Tibial artery (tissue), 4 donors: ENCODE results near the gene ABCC1.

Source experiments
- DNase-seq, 2 donors: peaks; one replicate each; pipeline ENCODE4 v3.0.0-alpha.2; 2019
- H3K27ac ChIP-seq, 2 donors: fragments of 200-600 bp; sonication (generic) in 1 of 2; 1 replicate in 1 of 2; 2 replicates in 1 of 2; pipeline ENCODE4 v1.5.1; 2018 to 2019; ENCODE audit warnings: mild to moderate bottlenecking in 1 of 2
- H3K27me3 ChIP-seq, 2 donors: fragments of 200-600 bp; sonication (generic) in 1 of 2; one replicate each; pipeline versions ENCODE4 v1.5.1 to v1.6.0; 2016 to 2019
- H3K36me3 ChIP-seq, 3 donors: fragments of 200-600 bp; sonication (generic) in 2 of 3; one replicate each; pipeline ENCODE4 v1.5.1; 2016 to 2019; ENCODE audit warnings: mild to moderate bottlenecking in 2 of 3
- H3K4me1 ChIP-seq, 4 donors: fragments of 200-600 bp; sonication (generic) in 2 of 4; 1 replicate in 3 of 4; 2 replicates in 1 of 4; pipeline ENCODE4 v1.5.1; 2016 to 2019
- H3K4me3 ChIP-seq, 2 donors: fragments of 200-600 bp; sonication (generic) in 1 of 2; 1 replicate in 1 of 2; 2 replicates in 1 of 2; pipeline ENCODE4 v1.5.1; 2018 to 2019; ENCODE audit warnings: mild to moderate bottlenecking in 2 of 2
- H3K9me3 ChIP-seq, 3 donors: fragments of 200-600 bp; sonication (generic) in 1 of 3; one replicate each; pipeline ENCODE4 v1.5.1; 2016 to 2019
- CTCF ChIP-seq, 2 experiments: fragments of 200-600 bp in 1 of 2; fragments of 450-650 bp in 1 of 2; IDR thresholded peaks; one replicate each; pipeline ENCODE4 v1.5.1; 2017 to 2019; ENCODE audit warnings: antibody characterized with exemption in 2 of 2, mild to moderate bottlenecking in 1 of 2, moderate library complexity in 1 of 2
- intact Hi-C: fragments of 100-400 bp; cut with DNase I; formaldehyde crosslinking; loops from one replicate; pipeline ENCODE4 v1.15.0; 2023; ENCODE audit warnings: low total_unique reads

The ABCC1 gene

DNA sequence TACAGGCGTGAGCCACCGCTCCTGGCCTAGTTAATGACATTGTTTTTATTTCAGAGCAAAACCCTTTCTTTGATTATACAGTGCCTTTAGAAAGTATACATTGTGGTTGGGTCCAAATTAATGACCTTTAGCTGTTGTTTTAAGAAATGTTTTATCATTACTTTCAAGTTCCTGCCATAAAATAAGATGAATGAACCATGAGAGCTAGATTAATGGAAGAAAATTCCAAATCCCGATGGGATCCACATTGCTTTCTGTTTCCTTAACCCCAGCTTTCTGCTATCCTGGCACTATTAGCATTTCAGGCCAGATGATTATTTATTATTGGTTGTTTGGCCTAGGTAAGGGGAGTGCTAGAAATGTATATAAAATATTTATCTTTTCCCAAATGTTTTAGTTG, 131.7 kb downstream of the ABCC1 start:
- Histone ChIP-seq H3K4me1 (peaks cover 0 to 6% (median under 1%) of the 10 kb centered on the region in 4 donors), H3K27ac (no peak overlapping the region)
- intact Hi-C loops = no loop called here

DNA sequence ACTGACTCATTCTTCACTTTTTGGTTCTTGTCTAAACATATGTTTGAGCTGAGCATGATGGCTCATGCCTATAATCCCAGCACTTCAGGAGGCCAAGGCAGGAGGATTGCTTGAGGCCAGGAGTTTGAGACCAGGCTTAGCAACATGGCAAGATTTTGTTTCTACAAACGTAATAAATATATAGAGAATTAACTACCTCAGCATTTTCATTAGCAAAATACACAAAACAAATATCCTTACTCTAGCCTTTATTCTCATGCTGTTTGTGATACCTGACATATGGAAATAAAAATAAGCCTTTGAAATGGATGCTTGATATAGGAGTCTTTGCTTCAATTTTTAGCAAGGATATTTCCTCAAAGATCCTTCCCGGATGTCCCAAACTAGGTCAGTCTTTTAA, 132.8 kb downstream of the ABCC1 start:
- H3K36me3 ChIP-seq = peaks cover 61 to 90% (median 65%) of the 10 kb centered on the region in 3 donors
- H3K4me3 ChIP-seq = no peak overlapping the region
- peaks cover 0 to 17% (median 6%) of the 10 kb centered on the region in 4 donors for H3K4me1 ChIP-seq
- H3K27ac ChIP-seq = no peak overlapping the region
- TF ChIP-seq CTCF (IDR thresholded peaks at IDR 0.05) = no peak
- intact Hi-C loops = no loop called here
- no peak for DNase-seq
- H3K27me3 ChIP-seq = no peaks in the 10 kb centered on the region
- H3K9me3 ChIP-seq = peaks cover 0 to 5% (median 5%) of the 10 kb centered on the region in 3 donors

More for the DNA sequence above, 131.7 kb downstream of the ABCC1 start:
- TF ChIP-seq CTCF (IDR thresholded peaks at IDR 0.05) = no peak
- no peak overlapping the region for H3K4me3 ChIP-seq
- no peak for DNase-seq
- peaks cover 70 to 91% (median 72%) of the 10 kb centered on the region in 3 donors for H3K36me3 ChIP-seq
- no peaks in the 10 kb centered on the region for H3K27me3 ChIP-seq
- H3K9me3 ChIP-seq = peaks cover 0 to 5% (median 5%) of the 10 kb centered on the region in 3 donors

DNA sequence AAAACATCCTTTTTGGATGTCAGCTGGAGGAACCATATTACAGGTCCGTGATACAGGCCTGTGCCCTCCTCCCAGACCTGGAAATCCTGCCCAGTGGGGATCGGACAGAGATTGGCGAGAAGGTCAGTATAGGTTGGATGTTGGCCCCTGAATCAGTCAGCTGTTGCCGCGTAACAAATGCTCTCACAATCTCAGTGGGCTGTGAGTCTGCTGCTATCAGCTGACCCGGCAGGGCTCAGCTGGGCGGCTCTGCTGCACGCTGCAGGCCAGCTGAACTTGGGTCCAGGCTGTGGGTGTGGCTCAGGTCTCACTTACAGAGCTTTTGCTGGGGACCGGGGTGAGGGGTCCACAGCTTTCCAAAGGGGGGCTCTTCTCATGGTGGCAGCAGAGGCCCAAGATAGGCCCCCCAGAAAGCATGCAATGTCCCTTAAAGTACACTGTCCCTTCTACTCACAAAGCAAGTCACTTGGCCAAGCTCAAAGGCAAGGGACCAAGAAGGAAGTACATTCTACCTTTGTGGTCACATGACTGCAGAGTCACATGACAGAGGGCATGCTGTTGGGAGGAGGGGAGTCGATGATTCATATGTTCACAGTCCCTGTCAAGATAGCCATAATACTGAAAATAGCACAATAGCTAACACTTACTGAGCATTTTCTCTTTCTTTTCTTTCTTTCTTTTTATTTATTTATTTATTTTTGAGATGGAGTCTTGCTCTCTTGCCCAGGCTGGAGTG, 134.2 kb downstream of the ABCC1 start:
- H3K36me3 ChIP-seq = peaks cover 50 to 76% (median 60%) of the 10 kb centered on the region in 3 donors
- intact Hi-C loops = no loop called here
- peaks cover 0 to 5% (median 5%) of the 10 kb centered on the region in 3 donors for H3K9me3 ChIP-seq
- H3K4me1 ChIP-seq = peaks cover 0 to 30% (median 17%) of the 10 kb centered on the region in 4 donors
- no peak for TF ChIP-seq CTCF (IDR thresholded peaks at IDR 0.05)
- no peak for DNase-seq
- no peak overlapping the region for H3K27ac ChIP-seq
- H3K27me3 ChIP-seq = no peaks in the 10 kb centered on the region
- H3K4me3 ChIP-seq = no peak overlapping the region

- H3K36me3 ChIP-seq = peaks cover 40 to 76% (median 49%) of the 10 kb centered on the region in 3 donors
- peaks cover 0 to 5% (median 5%) of the 10 kb centered on the region in 3 donors for H3K9me3 ChIP-seq
- peaks cover 0 to 35% (median 24%) of the 10 kb centered on the region in 4 donors for H3K4me1 ChIP-seq
- no peak for DNase-seq
- no peak for TF ChIP-seq CTCF (IDR thresholded peaks at IDR 0.05)
- no peak overlapping the region for H3K4me3 ChIP-seq
- intact Hi-C loops = loop anchor here (5.0 kb wide), 1 partner anchor 138 kb away; the partner anchor contains the start of gene ABCC1
- no peak overlapping the region for H3K27ac ChIP-seq
- no peaks in the 10 kb centered on the region for H3K27me3 ChIP-seq
Measured at GRCh38 chr16:16084874-16085273, 135.5 kb downstream of the ABCC1 start.

DNA sequence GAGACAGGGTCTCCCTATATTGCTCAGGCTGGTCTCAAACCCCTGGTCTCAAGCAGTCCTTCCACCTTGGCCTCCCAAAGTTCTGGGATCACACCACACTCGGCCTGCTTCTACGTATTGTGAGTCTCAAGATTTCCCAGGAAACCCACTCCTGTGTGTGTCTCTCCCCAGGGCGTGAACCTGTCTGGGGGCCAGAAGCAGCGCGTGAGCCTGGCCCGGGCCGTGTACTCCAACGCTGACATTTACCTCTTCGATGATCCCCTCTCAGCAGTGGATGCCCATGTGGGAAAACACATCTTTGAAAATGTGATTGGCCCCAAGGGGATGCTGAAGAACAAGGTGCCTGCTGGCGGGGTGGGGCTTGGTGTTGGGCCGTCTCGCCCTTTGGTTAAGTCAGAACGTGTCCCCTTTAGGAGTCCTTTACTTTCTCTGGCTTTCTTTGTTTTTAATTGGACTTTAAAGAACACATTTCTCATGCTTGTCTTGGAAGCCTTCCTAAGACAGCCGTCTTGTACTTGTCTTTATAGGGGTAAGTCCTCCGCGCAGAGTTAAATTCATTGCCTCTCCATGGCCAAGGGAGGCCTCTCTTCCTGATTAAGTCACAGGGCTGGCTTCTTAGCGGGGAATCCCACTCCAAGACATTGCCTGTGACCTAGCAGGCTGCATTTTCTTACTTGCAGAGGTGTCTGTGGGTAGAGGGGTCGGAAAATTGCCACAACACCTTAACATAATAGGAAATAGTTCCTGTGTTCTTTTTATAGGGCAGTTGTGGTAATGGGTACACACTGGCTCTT, 137.4 kb downstream of the ABCC1 start:
- Histone ChIP-seq H3K4me3 (no peak overlapping the region), H3K27me3 (no peaks in the 10 kb centered on the region), H3K36me3 (peaks cover 41 to 82% (median 45%) of the 10 kb centered on the region in 3 donors), H3K9me3 (peaks cover 0 to 5% (median 5%) of the 10 kb centered on the region in 3 donors), H3K4me1 (peaks cover 0 to 35% (median 24%) of the 10 kb centered on the region in 4 donors), H3K27ac (peak overlapping the region; percentile 68 to 73)
- no peak for DNase-seq
- intact Hi-C loops = loop anchor here (5.0 kb wide), 1 partner anchor 140 kb away; the partner anchor contains the start of gene ABCC1
- no peak for TF ChIP-seq CTCF (IDR thresholded peaks at IDR 0.05)
